HepG2 (cell line): Measurements from ENCODE around the gene OTP. TPM values are rescaled to one million over a fixed set of nuclear protein-coding genes. Genes with fewer than 3 reads are reported as not detected.

Source experiments
- ATAC-seq: fragments of 200-7000 bp; cut with Tn5 transposase; 3 replicates; pipeline ENCODE4 v1.9.1; 2020; ENCODE audit warnings: mild to moderate bottlenecking, moderate library complexity
- BruUV-seq: library from RNA; stranded (reverse); fragments of 400-500 nt; replicated peaks from 2 replicates; lab custom pipeline; 2021; lab: Mats Ljungman, UMichigan
- CTCF ChIA-PET: fragments of 300-600 bp; formaldehyde crosslinking; extraction: SDS; loops from one replicate; lab custom pipeline; 2021; ENCODE audit warnings: low total read pairs, inconsistent platforms, low intra/inter-chr PET ratio; lab: Yijun Ruan, JAX
- POLR2A ChIA-PET: fragments of 350-600 bp; sonication (Branson Sonifier 250); formaldehyde crosslinking; loops from one replicate; lab custom pipeline; 2020; ENCODE audit warnings: antibody characterized with exemption, inconsistent platforms; lab: Yijun Ruan, JAX
- DNase-seq: peaks from one replicate; pipeline ENCODE4 v3.0.0-alpha.2; 2015; ENCODE audit warnings: low spot score
- FAIRE-seq: peaks from 3 replicates; lab custom pipeline; 2011; peaks lifted over from hg19 to GRCh38; lab: Jason Lieb, UNC
- H2AFZ ChIP-seq: one replicate; pipeline ENCODE4 v1.6.1; 2011; ENCODE audit warnings: low read length, inconsistent platforms
- H3K27ac ChIP-seq: fragments of 300-600 bp; 3 replicates; pipeline ENCODE4 v1.8.0; 2011; ENCODE audit warnings: mixed run types, mild to moderate bottlenecking, mixed read lengths, low read length, inconsistent platforms; ENCODE audit not compliant: insufficient read depth; ENCODE audit errors: extremely low read length
- H3K27me3 ChIP-seq, 2 experiments: fragments of 200-600 bp in 1 of 2; 2 replicates in 1 of 2; 3 replicates in 1 of 2; pipeline versions ENCODE4 v1.6.0 to v1.8.0; 2011; ENCODE audit warnings: low read length in 2 of 2, mild to moderate bottlenecking in 2 of 2, moderate library complexity in 2 of 2, inconsistent platforms in 1 of 2; ENCODE audit not compliant: insufficient read depth in 2 of 2, control insufficient read depth in 1 of 2
- H3K36me3 ChIP-seq, 2 experiments: fragments of 200-600 bp in 1 of 2; replicated peaks in 1 of 2; 2 replicates in 1 of 2; 3 replicates in 1 of 2; pipeline versions ENCODE4 v1.5.1 to v1.8.0; 2011; ENCODE audit warnings: low read length in 2 of 2, inconsistent platforms in 1 of 2; ENCODE audit not compliant: insufficient read depth in 2 of 2, control insufficient read depth in 1 of 2
- H3K4me1 ChIP-seq: 2 replicates; pipeline ENCODE4 v1.5.1; 2012; ENCODE audit warnings: low read length, inconsistent platforms; ENCODE audit not compliant: insufficient read depth
- H3K4me2 ChIP-seq: 2 replicates; pipeline ENCODE4 v1.6.0; 2011; ENCODE audit warnings: low read depth, low read length, inconsistent platforms
- H3K4me3 ChIP-seq, 3 experiments: fragments of 200-600 bp in 1 of 3; sonication (generic), shearing (Covaris generic) in 1 of 3; replicated peaks in 1 of 3; 2 replicates each; pipeline ENCODE4 v1.5.1; 2011 to 2016; ENCODE audit warnings: low read length in 3 of 3, inconsistent platforms in 2 of 3, low read depth in 2 of 3, mild to moderate bottlenecking in 2 of 3, control low read depth in 1 of 3, mixed read lengths in 1 of 3; ENCODE audit not compliant: insufficient read depth in 1 of 3
- H3K79me2 ChIP-seq: one replicate; pipeline ENCODE4 v1.6.1; 2011; ENCODE audit warnings: low read length, inconsistent platforms; ENCODE audit not compliant: insufficient read depth
- H3K9ac ChIP-seq: 2 replicates; pipeline ENCODE4 v1.6.0; 2011; ENCODE audit warnings: mild to moderate bottlenecking, low read depth, low read length, inconsistent platforms; ENCODE audit not compliant: insufficient read depth
- H3K9me3 ChIP-seq: 2 replicates; pipeline ENCODE4 v1.5.1; 2012; ENCODE audit warnings: mild to moderate bottlenecking, low read length
- H4K20me1 ChIP-seq: 2 replicates; pipeline ENCODE4 v1.6.0; 2011; ENCODE audit warnings: inconsistent platforms, mild to moderate bottlenecking, low read length, moderate library complexity; ENCODE audit not compliant: insufficient read depth
- KLF11 ChIP-seq: IDR thresholded peaks from 2 replicates; pipeline ENCODE4 v1.6.1; 2016; ENCODE audit warnings: missing compliant biosample characterization
- NFKB2 ChIP-seq: sonication (generic); formaldehyde crosslinking; IDR thresholded peaks from 2 replicates; pipeline ENCODE4 v1.4.0; 2020; ENCODE audit warnings: missing genetic modification reagents, borderline replicate concordance
- SOX13 ChIP-seq, 3 experiments: fragments of 450-650 bp in 1 of 3; sonication (generic) in 1 of 3; formaldehyde crosslinking in 1 of 3; IDR thresholded peaks in 2 of 3; conservative IDR thresholded peaks in 1 of 3; 2 replicates each; pipeline versions ENCODE4 v1.5.0 to v1.6.1; 2016 to 2020; ENCODE audit warnings: antibody characterized with exemption in 1 of 3, mild to moderate bottlenecking in 1 of 3, missing compliant biosample characterization in 1 of 3, missing genetic modification reagents in 1 of 3, moderate library complexity in 1 of 3
- SSRP1 ChIP-seq: IDR thresholded peaks from 2 replicates; pipeline ENCODE4 v1.6.1; 2016; ENCODE audit warnings: control low read depth
- ZNF7 ChIP-seq: IDR thresholded peaks from 2 replicates; pipeline ENCODE4 v1.6.1; 2016; ENCODE audit warnings: missing biosample characterization, missing genetic modification reagents
- ZSCAN29 ChIP-seq: sonication (generic); formaldehyde crosslinking; conservative IDR thresholded peaks from 2 replicates; pipeline ENCODE4 v1.4.0; 2020; ENCODE audit warnings: mild to moderate bottlenecking, missing genetic modification reagents
- WGBS: methylation state at CpG from one replicate; pipeline ENCODE4 v1.1.6; 2017; ENCODE audit warnings: low lambda C conversion rate; 5-methylcytosine and 5-hydroxymethylcytosine counted together
- in situ Hi-C: cut with HindIII; loops from 2 replicates; pipeline ENCODE4 v1.10.0; 2017; ENCODE audit warnings: low pct_unique_long_range_greater_than_20kb; ENCODE audit not compliant: extremely low pct_ligation_motif_present
- intact Hi-C: fragments of 100-400 bp; cut with micrococcal nuclease; formaldehyde crosslinking; loops from one replicate; pipeline ENCODE4 v1.10.0; 2022; ENCODE audit not compliant: unreplicated experiment
- polyA plus RNA-seq, 8 experiments: library from polyadenylated mRNA; depleted of rRNA in 3 of 8; stranded (reverse) in 7 of 8; unstranded in 1 of 8; fragments of >200 nt; fragmentation: Illumina TruSeq in 4 of 8; extraction: Trizol in 4 of 8; gene quantifications; 2 replicates each; pipeline versions ENCODE4 v1.2.1 to v1.2.3, GENCODE V29; 2011 to 2016; ENCODE audit warnings: low read depth in 4 of 8, missing spikeins in 1 of 8, mixed read lengths in 1 of 8; ENCODE audit not compliant: insufficient read depth in 1 of 8
- total RNA-seq, 5 experiments: library from RNA; depleted of rRNA; stranded (reverse); fragments of >200 nt; fragmentation: Illumina TruSeq; extraction: Trizol; gene quantifications; 2 replicates each; pipeline ENCODE4 v1.2.3, GENCODE V29; 2016; ENCODE audit warnings: low read depth in 1 of 5
- TF ChIP-seq, protein P1 (sequence below): sonication (generic); formaldehyde crosslinking; conservative IDR thresholded peaks from 2 replicates; pipeline ENCODE4 v1.5.0; 2020; ENCODE audit warnings: missing genetic modification reagents

The OTP gene
- total and polyA plus RNA-seq, 2 of the 13 experiments (the other 11 are each of a cell fraction or from before 2014, with no cell fraction given) = not detected

- no TSS peak for BruUV-seq
- H4K20me1 ChIP-seq = no peaks in the 10 kb centered on the region
- H3K9ac ChIP-seq = no peak overlapping the region
- no peaks in the 10 kb centered on the region for H3K4me1 ChIP-seq
- H3K36me3 ChIP-seq = no peaks in the 10 kb centered on the region
- DNase-seq (no peak), FAIRE-seq (no peak), ATAC-seq (no peak)
- ChIA-PET POLR2A (no interaction called here), CTCF (no interaction called here)
- TF ChIP-seq NFKB2 (CRISPR knock-in tag) = no peak
- no peak overlapping the region for H3K4me2 ChIP-seq
- no peak overlapping the region for H3K4me3 ChIP-seq
- no peaks in the 10 kb centered on the region for H3K27me3 ChIP-seq
- 78% methylated on average over 6 of the region's 6 CpGs for WGBS
- intact Hi-C loops = no loop called here
- no peak overlapping the region for H2AFZ ChIP-seq
- no peak overlapping the region for H3K27ac ChIP-seq
- H3K9me3 ChIP-seq = no peaks in the 10 kb centered on the region
- in situ Hi-C loops = no loop called here
- no peaks in the 10 kb centered on the region for H3K79me2 ChIP-seq
These were observed 44.7 kb upstream of the OTP start for GRCh38 chr5:77683171-77683732.

DNA sequence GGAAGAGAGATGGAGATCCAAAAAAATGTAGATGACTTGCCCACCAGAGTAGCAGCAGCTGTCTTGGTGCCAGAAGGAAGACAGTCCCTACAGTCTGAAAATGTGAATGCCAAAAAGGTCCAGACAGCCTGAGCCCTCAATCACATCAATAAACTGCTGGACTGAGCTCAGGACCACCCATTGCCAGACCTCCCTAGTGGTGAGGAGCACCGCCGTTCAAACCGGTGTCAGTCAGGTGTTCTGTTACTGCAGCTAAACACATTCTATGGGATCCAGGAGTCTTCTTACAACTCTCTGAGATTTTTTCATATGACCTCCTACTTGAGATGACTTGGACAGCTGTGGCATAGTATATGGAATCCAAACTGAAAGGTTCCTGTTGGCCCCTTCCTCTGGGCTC, 32.0 kb upstream of the OTP start:
- in situ Hi-C loops = no loop called here
- no TSS peak for BruUV-seq

More for the DNA sequence above, 32.0 kb upstream of the OTP start:
- H3K36me3 ChIP-seq = no peaks in the 10 kb centered on the region
- no peaks in the 10 kb centered on the region for H4K20me1 ChIP-seq
- DNase-seq = no peak
- H3K9me3 ChIP-seq = no peaks in the 10 kb centered on the region
- POLR2A ChIA-PET = interaction anchor here (0.6 kb wide), 1 partner anchor 856 kb away, joined by 4 read pairs; no protein-coding TSS in a partner anchor
- H3K27me3 ChIP-seq = peaks cover 2 to 15% of the 10 kb centered on the region in 2 experiments; a peak in 3 of 5 replicates
- H3K4me2 ChIP-seq = no peak overlapping the region
- no peak overlapping the region for H3K27ac ChIP-seq
- no peaks in the 10 kb centered on the region for H3K79me2 ChIP-seq
- H3K4me3 ChIP-seq = no peak overlapping the region
- CTCF ChIA-PET = no interaction called here
- no peak overlapping the region for H3K9ac ChIP-seq
- ATAC-seq = no peak
- 67% methylated on average over 3 of the region's 3 CpGs for WGBS
- no peaks in the 10 kb centered on the region for H3K4me1 ChIP-seq
- H2AFZ ChIP-seq = no peak overlapping the region
- TF ChIP-seq SOX13 (IDR thresholded peaks at IDR 0.05) (no peak), SOX13 (CRISPR knock-in tag; conservative IDR thresholded peaks at IDR 0.05 in 1 of 2, IDR thresholded peaks at IDR 0.05 in 1 of 2) (no peak), SSRP1 (CRISPR knock-in tag) (no peak), KLF11 (no peak), ZSCAN29 (CRISPR knock-in tag) (no peak), ZNF7 (no peak)
- TF ChIP-seq, protein P1, sequence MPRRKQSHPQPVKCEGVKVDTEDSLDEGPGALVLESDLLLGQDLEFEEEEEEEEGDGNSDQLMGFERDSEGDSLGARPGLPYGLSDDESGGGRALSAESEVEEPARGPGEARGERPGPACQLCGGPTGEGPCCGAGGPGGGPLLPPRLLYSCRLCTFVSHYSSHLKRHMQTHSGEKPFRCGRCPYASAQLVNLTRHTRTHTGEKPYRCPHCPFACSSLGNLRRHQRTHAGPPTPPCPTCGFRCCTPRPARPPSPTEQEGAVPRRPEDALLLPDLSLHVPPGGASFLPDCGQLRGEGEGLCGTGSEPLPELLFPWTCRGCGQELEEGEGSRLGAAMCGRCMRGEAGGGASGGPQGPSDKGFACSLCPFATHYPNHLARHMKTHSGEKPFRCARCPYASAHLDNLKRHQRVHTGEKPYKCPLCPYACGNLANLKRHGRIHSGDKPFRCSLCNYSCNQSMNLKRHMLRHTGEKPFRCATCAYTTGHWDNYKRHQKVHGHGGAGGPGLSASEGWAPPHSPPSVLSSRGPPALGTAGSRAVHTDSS (CRISPR knock-in tag) = no peak
- intact Hi-C loops = no loop called here
- no peak for FAIRE-seq
